Progenitor cell of endocrine pancreas (in vitro differentiated cells): ENCODE results near the gene MTF1. TPM values are rescaled to one million over a fixed set of nuclear protein-coding genes. Genes with fewer than 3 reads are reported as not detected.
"Not testable (repeated sequence)": the region's sequence is repeated elsewhere in the genome, so short reads cannot be mapped to it uniquely, and the experiment has no call there.

ENCODE experiments used
- DNase-seq: peaks from one replicate; pipeline ENCODE4 v3.0.0; 2021; ENCODE audit warnings: low spot score; ENCODE audit not compliant: unreplicated experiment
- H3K27ac Mint-ChIP-seq: 2 replicates; pipeline ENCODE4 v1.8.0; 2021; ENCODE audit warnings: mild to moderate bottlenecking, moderate library complexity, mixed read lengths
- H3K27me3 Mint-ChIP-seq: 2 replicates; pipeline ENCODE4 v1.8.0; 2021; ENCODE audit warnings: mixed read lengths
- H3K36me3 Mint-ChIP-seq: 2 replicates; pipeline ENCODE4 v1.8.0; 2022; ENCODE audit warnings: mixed read lengths; ENCODE audit not compliant: insufficient read depth
- H3K4me1 Mint-ChIP-seq: 2 replicates; pipeline ENCODE4 v1.8.0; 2021; ENCODE audit warnings: low read depth, mixed read lengths
- H3K4me3 Mint-ChIP-seq: 2 replicates; pipeline ENCODE4 v1.8.0; 2021; ENCODE audit warnings: low read depth, mild to moderate bottlenecking, moderate library complexity, mixed read lengths
- H3K9me3 Mint-ChIP-seq: 2 replicates; pipeline ENCODE4 v1.8.0; 2021; ENCODE audit warnings: low read depth, mixed read lengths
- total RNA-seq: library from RNA; stranded (reverse); gene quantifications from 2 replicates; pipeline ENCODE4 v1.2.1, GENCODE V29; 2021
- TF ChIP-seq, protein P1 (sequence below): fragments of 200-600 bp; sonication (generic); IDR thresholded peaks from one replicate; pipeline ENCODE4 v1.5.0; 2021; ENCODE audit warnings: antibody characterized with exemption, mild to moderate bottlenecking; ENCODE audit not compliant: unreplicated experiment

MTF1 gene
- total RNA-seq, 1 donor from 2014 or later, result 15.3 TPM

GRCh38 chr1:37901893-37902225 is 42.5 kb upstream of the MTF1 start:
- H3K27me3 Mint-ChIP-seq, result no peaks in the 10 kb centered on the region
- H3K36me3 Mint-ChIP-seq, result peaks cover 18% of the 10 kb centered on the region
- H3K4me3 Mint-ChIP-seq, result no peak overlapping the region
- DNase-seq, result no peak
- no peaks in the 10 kb centered on the region for H3K4me1 Mint-ChIP-seq
- TF ChIP-seq, protein P1, sequence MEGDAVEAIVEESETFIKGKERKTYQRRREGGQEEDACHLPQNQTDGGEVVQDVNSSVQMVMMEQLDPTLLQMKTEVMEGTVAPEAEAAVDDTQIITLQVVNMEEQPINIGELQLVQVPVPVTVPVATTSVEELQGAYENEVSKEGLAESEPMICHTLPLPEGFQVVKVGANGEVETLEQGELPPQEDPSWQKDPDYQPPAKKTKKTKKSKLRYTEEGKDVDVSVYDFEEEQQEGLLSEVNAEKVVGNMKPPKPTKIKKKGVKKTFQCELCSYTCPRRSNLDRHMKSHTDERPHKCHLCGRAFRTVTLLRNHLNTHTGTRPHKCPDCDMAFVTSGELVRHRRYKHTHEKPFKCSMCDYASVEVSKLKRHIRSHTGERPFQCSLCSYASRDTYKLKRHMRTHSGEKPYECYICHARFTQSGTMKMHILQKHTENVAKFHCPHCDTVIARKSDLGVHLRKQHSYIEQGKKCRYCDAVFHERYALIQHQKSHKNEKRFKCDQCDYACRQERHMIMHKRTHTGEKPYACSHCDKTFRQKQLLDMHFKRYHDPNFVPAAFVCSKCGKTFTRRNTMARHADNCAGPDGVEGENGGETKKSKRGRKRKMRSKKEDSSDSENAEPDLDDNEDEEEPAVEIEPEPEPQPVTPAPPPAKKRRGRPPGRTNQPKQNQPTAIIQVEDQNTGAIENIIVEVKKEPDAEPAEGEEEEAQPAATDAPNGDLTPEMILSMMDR, result no peak
- H3K9me3 Mint-ChIP-seq, result peaks cover 2% of the 10 kb centered on the region
- H3K27ac Mint-ChIP-seq, result no peak overlapping the region

DNA sequence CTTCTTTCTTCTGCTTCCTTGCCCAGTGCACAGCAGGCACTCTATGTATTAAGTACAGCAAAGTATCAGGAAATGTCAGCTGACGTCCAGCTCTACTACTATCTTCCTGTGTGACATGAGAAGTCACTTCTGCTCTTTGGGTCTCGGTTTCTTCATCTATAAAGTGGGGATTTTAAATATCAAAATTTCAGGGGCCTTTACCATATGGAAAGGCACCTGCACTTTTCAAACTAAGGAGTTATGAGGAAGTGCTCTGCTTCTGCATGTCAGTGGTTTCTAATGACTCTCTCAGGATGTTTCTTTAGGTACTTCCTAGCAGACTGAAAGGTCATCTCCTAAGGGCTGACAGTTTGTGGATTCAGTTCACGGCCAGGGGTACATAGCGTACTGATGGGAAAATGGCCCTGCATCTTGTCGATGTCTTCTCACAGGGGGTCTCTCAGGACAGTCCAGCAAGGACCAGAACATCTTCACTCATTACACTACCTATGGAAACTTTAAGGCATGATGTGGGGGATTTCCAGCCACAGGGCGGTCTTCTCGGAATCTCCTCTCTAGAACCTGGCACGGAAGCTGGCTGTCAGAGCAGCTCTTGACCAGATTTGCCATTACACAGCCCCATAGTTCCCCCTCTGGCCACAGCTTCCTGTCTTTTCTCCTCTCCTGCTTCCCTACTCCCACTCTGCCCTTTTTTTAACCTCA is 42.0 kb upstream of the MTF1 start:
- Mint-ChIP-seq H3K4me3 (no peak overlapping the region), H3K9me3 (no peaks in the 10 kb centered on the region), H3K27me3 (no peaks in the 10 kb centered on the region), H3K27ac (no peak overlapping the region), H3K4me1 (no peaks in the 10 kb centered on the region), H3K36me3 (peaks cover 17% of the 10 kb centered on the region)
- no peak for DNase-seq
- TF ChIP-seq, protein P1, result no peak

DNA sequence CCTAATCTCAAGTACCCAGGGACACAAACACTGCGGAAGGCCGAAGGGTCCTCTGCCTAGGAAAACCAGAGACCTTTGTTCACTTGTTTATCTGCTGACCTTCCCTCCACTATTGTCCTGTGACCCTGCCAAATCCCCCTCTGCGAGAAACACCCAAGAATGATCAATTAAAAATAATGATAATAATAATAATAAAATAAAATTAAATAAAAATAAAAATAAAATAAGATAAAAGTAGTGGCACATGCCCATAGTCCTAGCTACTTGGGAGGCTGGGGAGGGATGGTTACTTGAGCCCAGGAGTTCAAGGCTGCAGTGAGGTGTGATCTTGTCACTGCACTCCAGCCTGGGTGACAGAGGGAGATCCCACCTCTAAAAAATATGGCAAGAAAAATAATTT is 38.2 kb upstream of the MTF1 start:
- DNase-seq, H3K9me3 Mint-ChIP-seq, H3K4me3 Mint-ChIP-seq, H3K27me3 Mint-ChIP-seq, H3K27ac Mint-ChIP-seq, H3K4me1 Mint-ChIP-seq: not testable (repeated sequence)
- peaks cover 12% of the 10 kb centered on the region for H3K36me3 Mint-ChIP-seq

DNA sequence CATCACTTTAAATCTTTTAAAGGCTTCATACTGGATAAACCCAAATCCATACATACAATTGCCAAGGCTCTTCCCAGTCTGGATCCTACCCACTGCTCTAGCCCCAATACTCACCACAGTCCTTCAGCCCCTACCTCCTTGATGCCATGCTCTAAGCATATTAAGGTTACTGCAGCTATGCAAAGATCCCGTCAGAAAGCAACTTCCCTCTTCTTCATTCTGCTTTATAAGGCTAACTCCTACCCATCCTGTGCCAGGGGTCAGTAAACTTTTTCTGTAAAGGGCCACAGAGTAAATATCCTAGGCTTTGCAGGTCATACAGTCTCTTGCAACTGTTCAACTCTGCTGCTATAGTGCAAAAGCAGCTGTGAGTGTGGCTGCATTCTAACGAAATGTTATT is 34.3 kb upstream of the MTF1 start:
- Mint-ChIP-seq H3K4me3 (no peak overlapping the region), H3K36me3 (peaks cover 4% of the 10 kb centered on the region), H3K27ac (peak overlapping the region; percentile 13), H3K9me3 (no peaks in the 10 kb centered on the region), H3K27me3 (no peaks in the 10 kb centered on the region), H3K4me1 (no peaks in the 10 kb centered on the region)
- TF ChIP-seq, protein P1, result no peak
- no peak for DNase-seq

- TF ChIP-seq, protein P1, result no peak
- no peak overlapping the region for H3K27ac Mint-ChIP-seq
- H3K36me3 Mint-ChIP-seq, result peaks cover 4% of the 10 kb centered on the region
- H3K4me1 Mint-ChIP-seq, result no peaks in the 10 kb centered on the region
- H3K4me3 Mint-ChIP-seq, result no peak overlapping the region
- DNase-seq, result no peak
- no peaks in the 10 kb centered on the region for H3K9me3 Mint-ChIP-seq
- H3K27me3 Mint-ChIP-seq, result no peaks in the 10 kb centered on the region
These were observed 33.0 kb upstream of the MTF1 start for GRCh38 chr1:37892151-37893047.
